ENCODE results near the gene PLCD4.

The PLCD4 gene

DNA sequence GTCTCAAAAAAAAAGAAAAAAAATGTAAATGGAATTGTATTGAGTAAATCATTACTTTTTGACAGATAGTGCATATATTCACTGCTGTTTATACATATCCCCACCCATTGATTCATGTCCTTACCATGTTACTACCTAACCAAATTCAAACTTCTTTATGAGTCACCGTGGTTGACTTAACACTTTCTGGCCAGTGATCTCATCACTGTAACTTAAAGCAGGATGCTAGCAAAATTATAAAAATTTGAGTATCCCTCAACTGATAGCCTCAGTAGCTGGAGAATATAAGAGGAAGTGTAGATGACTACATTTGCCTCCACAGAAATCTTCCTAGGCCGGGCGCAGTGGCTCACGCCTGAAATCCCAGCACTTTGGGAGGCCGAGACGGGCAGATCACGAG, 25.6 kb upstream of the PLCD4 start:
- no peak overlapping the region for H3K27ac ChIP-seq (ENCODE audit: low read depth, low read length)
- H4K20me1 ChIP-seq (ENCODE audit: low read depth, low read length) = peaks cover 16% of the 10 kb centered on the region
- no peak overlapping the region for H2AFZ ChIP-seq (ENCODE audit: low read depth, low read length, severe bottlenecking)
- H3K4me2 ChIP-seq (ENCODE audit: low read depth, low read length, poor library complexity, severe bottlenecking) = no peak overlapping the region
- H3K9me2 ChIP-seq (replicated peaks; ENCODE audit: insufficient read depth, low read length) = no peaks in the 10 kb centered on the region
- TF ChIP-seq, protein P1, sequence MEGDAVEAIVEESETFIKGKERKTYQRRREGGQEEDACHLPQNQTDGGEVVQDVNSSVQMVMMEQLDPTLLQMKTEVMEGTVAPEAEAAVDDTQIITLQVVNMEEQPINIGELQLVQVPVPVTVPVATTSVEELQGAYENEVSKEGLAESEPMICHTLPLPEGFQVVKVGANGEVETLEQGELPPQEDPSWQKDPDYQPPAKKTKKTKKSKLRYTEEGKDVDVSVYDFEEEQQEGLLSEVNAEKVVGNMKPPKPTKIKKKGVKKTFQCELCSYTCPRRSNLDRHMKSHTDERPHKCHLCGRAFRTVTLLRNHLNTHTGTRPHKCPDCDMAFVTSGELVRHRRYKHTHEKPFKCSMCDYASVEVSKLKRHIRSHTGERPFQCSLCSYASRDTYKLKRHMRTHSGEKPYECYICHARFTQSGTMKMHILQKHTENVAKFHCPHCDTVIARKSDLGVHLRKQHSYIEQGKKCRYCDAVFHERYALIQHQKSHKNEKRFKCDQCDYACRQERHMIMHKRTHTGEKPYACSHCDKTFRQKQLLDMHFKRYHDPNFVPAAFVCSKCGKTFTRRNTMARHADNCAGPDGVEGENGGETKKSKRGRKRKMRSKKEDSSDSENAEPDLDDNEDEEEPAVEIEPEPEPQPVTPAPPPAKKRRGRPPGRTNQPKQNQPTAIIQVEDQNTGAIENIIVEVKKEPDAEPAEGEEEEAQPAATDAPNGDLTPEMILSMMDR (IDR thresholded peaks at IDR 0.05; ENCODE audit: insufficient read depth, low read length, poor library complexity, severe bottlenecking) = no peak
- no peak for TF ChIP-seq EZH2phosphoT487 (conservative IDR thresholded peaks at IDR 0.05; ENCODE audit: low read length)
- H3K4me3 ChIP-seq (ENCODE audit: insufficient read depth, low read length, poor library complexity, severe bottlenecking) = no peak overlapping the region
- H3K27me3 ChIP-seq (ENCODE audit: low read length) = no peaks in the 10 kb centered on the region
- peaks cover 34% of the 10 kb centered on the region; the same call in 1 of the 2 replicates for H3K36me3 ChIP-seq (ENCODE audit: low read length)
- H3F3A ChIP-seq (ENCODE audit: insufficient read depth) = no peaks in the 10 kb centered on the region
- no peaks in the 10 kb centered on the region for H3K9me3 ChIP-seq (ENCODE audit: insufficient read depth, low read length)
- H3K79me2 ChIP-seq (ENCODE audit: insufficient read depth, low read length) = peaks cover 41% of the 10 kb centered on the region
- no peak overlapping the region for H3K9ac ChIP-seq (ENCODE audit: low read length)

DNA sequence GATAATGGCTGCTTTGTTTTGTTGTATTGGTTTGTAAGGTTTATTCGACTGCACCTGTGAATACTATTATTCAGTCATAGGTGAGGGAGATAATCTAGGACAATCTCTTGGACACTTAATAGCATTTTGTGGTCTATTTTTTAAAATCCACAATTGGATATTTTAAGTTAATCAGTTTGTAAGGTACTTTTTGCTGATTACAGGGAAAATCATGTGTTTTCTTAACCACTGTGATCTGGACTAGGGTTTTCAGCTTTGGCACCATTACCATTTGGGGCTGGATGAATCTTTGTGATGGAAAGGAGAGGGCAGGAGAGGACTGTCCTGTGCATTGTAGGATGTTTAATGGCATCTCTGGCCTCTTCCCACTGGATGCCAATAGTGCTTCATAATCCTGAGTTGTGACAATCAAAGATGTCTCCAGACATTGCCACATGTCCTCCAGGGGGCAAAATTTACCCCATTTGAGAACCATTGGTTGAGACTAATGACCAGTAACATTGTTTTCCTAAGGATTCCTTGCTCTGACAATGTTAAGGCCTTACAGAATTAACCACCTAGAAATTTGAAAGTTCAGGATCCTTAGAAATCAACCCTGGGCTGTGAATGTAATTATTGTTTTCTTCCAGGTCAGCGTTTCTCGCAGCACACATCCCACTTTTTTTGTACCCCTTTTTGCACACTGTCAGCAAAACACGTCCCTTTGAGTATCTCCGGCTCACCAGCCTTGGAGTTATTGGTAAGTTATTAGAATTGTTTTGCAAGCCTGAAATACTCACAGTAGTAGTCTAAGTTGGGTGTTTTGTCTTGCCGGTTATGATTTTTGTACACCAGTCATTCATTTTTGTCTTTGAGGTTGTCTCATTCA, 23.5 kb upstream of the PLCD4 start:
- no peak for TF ChIP-seq EZH2phosphoT487 (conservative IDR thresholded peaks at IDR 0.05; ENCODE audit: low read length)
- TF ChIP-seq, protein P1 (IDR thresholded peaks at IDR 0.05; ENCODE audit: insufficient read depth, low read length, poor library complexity, severe bottlenecking) = no peak
- Histone ChIP-seq H3K4me2 (ENCODE audit: low read depth, low read length, poor library complexity, severe bottlenecking) (no peak overlapping the region), H3F3A (ENCODE audit: insufficient read depth) (no peaks in the 10 kb centered on the region), H3K27me3 (ENCODE audit: low read length) (no peaks in the 10 kb centered on the region), H3K9me3 (ENCODE audit: insufficient read depth, low read length) (no peaks in the 10 kb centered on the region), H3K79me2 (ENCODE audit: insufficient read depth, low read length) (peaks cover 19% of the 10 kb centered on the region), H2AFZ (ENCODE audit: low read depth, low read length, severe bottlenecking) (no peak overlapping the region), H3K36me3 (ENCODE audit: low read length) (peaks cover 48% of the 10 kb centered on the region; the same call in 1 of the 2 replicates), H3K27ac (ENCODE audit: low read depth, low read length) (no peak overlapping the region), H4K20me1 (ENCODE audit: low read depth, low read length) (peaks cover 7% of the 10 kb centered on the region), H3K9me2 (replicated peaks; ENCODE audit: insufficient read depth, low read length) (no peaks in the 10 kb centered on the region), H3K9ac (ENCODE audit: low read length) (no peak overlapping the region), H3K4me3 (ENCODE audit: insufficient read depth, low read length, poor library complexity, severe bottlenecking) (no peak overlapping the region)

DNA sequence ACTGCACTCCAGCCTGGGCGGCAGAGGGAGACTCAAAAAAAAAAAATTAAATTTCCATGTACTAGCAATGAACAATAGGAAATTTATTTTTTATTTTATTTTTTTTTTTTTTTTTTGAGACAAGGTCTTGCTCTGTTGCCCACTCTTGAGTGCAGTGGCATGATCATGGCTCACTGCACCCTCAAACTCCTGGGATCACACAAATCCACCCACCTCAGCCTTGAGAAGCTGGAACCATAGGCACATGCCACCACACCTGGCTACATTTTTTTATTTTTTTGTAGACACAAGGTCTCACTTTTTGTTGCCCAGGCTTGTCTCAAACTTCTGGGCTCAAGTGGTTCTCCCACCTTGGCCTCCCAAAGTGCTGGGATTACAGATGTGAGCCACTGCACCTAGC, 22.2 kb upstream of the PLCD4 start:
- Histone ChIP-seq H3K27me3 (ENCODE audit: low read length) (no peaks in the 10 kb centered on the region), H3F3A (ENCODE audit: insufficient read depth) (no peaks in the 10 kb centered on the region), H3K9me2 (replicated peaks; ENCODE audit: insufficient read depth, low read length) (no peaks in the 10 kb centered on the region), H3K27ac (ENCODE audit: low read depth, low read length) (no peak overlapping the region), H3K36me3 (ENCODE audit: low read length) (peaks cover 54% of the 10 kb centered on the region; the same call in 1 of the 2 replicates), H4K20me1 (ENCODE audit: low read depth, low read length) (peaks cover 3% of the 10 kb centered on the region), H3K4me2 (ENCODE audit: low read depth, low read length, poor library complexity, severe bottlenecking) (no peak overlapping the region), H3K9ac (ENCODE audit: low read length) (no peak overlapping the region), H3K4me3 (ENCODE audit: insufficient read depth, low read length, poor library complexity, severe bottlenecking) (no peak overlapping the region), H2AFZ (ENCODE audit: low read depth, low read length, severe bottlenecking) (no peak overlapping the region), H3K79me2 (ENCODE audit: insufficient read depth, low read length) (peaks cover 9% of the 10 kb centered on the region), H3K9me3 (ENCODE audit: insufficient read depth, low read length) (no peaks in the 10 kb centered on the region)
- TF ChIP-seq, protein P1 (IDR thresholded peaks at IDR 0.05; ENCODE audit: insufficient read depth, low read length, poor library complexity, severe bottlenecking) = no peak
- TF ChIP-seq EZH2phosphoT487 (conservative IDR thresholded peaks at IDR 0.05; ENCODE audit: low read length) = no peak

Data from SU-DHL-6 (cell line).